GM18861 (cell line): Measurements from ENCODE around the gene NAPB.
A peak's percentile ranks its signal among the peaks of the same experiment; 100 is the strongest.

ENCODE experiments used
- ATAC-seq: cut with Tn5 transposase; IDR thresholded peaks from one replicate; pipeline ENCODE4 v1.9.1; 2021; ENCODE audit not compliant: unreplicated experiment

The NAPB gene

DNA sequence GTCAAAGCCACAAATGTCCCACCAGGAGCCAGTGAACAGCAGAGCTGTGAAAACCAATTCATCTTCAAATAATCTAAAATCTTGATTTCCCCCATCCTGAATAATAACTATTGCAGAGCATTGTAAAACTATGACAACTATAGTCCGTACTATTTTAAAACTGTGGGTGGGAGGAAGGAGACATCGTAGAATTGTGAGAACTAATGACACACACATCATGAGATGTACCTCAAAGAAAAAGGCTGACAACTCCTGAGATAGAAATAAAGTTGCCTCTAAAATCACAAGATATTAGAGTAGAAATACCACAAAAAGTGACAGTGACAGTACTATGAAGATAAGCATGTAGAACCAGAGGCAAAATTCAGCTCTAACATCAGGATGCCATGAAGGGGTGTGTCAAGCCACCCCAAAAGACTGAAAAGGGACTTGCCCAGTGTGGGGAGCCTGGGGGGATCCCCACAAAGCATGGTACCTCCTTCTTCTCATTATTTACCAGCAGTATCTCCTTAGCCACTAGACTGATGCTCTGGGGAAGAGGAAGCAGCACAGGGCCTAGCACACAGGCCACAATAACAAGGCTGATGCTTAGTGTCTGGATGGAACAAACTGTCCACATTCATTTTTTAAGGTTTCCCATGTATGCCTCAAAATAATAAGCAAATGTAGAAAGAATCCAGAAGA lies 13.4 kb downstream of the NAPB start:
- peak; percentile 81 for ATAC-seq

DNA sequence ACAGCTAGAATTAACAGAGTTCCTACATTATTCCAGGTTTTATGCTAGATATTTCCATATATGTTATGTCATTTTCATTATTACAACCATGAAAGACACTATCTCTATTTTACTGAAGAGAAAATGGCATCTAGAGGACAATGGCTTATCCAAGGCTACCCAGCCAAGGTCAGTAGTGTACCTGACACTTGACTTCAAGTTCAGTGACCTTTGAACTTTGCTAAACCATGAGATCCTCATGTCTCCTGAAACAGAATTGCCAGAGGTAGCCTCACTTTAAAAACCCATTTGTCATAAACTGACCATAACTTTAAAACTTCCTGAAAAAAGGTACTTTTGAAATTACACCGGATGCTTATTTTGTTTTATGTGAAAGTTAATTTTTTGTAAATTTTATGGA lies 14.4 kb downstream of the NAPB start:
- ATAC-seq, result no peak

DNA sequence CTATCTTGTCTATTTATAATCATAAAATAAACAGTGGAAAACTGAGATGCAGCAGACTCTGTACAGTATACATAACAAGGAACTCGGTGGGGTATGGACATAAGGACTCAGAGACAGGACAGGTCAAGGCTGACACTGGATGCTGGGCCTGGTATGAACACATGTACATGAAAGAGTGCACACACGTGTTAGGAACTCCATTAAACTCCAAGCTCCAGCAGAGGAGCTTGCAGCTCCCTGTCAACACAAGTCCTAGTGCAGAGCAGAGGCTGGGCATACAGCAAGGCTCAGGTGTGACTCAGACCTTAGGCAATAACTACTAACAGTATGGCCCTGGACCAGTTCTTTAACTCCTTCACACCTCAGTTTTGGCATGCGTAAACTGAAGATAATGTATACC lies 17.1 kb downstream of the NAPB start:
- ATAC-seq, result no peak

DNA sequence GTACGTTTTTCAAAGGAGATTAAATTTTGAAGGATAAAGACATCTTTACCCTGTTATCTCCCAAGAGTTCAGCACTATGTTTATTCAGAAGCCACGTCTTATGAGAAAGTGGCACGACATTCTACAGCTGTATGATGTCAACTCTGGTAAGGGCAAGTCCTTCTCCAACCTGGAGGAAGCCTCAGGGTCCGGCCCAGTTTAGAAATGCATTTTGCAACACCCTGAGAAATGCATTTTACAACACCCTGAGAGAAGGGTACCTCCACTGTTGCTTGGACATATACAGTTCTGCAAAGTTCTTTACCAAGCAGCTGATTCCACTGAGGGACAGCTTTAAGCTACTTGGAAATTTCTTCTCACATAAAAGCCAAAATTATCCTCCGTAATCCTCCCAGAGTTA lies 17.5 kb downstream of the NAPB start:
- ATAC-seq, result no peak

DNA sequence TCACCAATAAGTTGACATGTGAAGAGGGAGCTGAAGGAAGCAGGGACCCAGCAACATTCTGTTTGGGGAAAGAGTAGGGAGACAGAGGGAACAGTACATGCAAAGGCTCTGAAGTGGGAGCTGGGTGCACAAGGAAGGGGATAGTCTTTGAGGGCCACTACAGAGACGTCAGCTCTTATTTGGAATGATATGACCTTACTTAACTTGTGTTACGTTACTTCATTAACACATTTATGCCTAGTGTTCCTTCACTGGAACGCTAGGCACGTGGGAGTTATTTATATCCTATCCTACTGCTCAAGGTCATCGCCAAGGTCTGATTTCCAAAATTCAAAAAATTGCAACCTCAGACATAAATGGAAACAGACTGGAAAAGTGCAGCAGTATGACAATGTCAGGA lies 20.2 kb downstream of the NAPB start:
- no peak for ATAC-seq

DNA sequence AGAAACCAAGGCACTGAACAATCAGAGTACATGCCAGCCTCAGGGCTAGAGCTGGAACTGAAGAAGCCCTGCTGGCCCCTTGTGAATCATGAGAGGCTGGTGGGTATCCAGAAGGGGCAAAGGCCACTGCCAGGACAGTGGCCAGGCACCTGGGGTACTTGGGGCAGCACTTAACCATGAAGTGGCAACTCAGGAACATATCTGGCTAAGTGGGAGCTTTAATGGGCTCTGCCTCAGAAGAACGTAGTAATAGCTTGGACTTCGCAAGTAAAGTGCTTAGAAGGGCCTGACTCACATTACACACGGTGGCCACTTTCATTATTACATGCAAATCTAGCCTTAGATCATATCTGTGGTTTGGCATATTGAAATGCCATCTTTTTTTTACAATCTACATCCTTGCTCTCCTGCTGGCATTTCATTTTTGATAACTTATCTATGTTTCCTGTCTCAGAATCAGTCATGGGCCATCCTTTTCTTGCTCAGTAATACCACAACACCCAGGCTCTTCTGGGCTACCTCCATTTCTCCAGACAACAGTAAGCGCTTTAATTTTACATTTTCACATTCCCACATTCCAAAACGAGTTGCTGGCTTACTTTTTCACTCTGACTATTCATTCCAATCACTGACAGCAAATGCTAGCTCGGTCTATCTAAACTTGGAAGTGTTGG lies 21.6 kb downstream of the NAPB start:
- ATAC-seq, result peak; percentile 87

DNA sequence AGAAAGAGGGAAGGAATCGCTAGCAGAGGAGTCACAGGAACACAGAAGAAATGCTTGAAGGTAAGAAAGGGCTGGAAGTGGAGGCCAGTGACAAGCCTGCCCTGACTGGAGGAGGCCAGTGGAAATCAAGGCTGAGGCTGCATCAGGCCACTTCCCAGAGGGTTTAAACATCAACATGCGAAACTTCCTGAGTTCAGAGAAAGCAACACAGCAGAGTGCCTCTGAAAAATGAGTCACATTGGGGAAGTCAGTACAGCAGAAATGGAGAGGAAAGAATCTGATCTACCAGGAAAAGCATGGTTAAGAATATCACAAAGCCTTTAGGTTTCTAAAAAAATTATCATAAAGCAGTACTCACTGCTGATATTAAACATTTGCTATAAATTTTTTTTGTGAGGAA lies 23.3 kb downstream of the NAPB start:
- ATAC-seq, result no peak

DNA sequence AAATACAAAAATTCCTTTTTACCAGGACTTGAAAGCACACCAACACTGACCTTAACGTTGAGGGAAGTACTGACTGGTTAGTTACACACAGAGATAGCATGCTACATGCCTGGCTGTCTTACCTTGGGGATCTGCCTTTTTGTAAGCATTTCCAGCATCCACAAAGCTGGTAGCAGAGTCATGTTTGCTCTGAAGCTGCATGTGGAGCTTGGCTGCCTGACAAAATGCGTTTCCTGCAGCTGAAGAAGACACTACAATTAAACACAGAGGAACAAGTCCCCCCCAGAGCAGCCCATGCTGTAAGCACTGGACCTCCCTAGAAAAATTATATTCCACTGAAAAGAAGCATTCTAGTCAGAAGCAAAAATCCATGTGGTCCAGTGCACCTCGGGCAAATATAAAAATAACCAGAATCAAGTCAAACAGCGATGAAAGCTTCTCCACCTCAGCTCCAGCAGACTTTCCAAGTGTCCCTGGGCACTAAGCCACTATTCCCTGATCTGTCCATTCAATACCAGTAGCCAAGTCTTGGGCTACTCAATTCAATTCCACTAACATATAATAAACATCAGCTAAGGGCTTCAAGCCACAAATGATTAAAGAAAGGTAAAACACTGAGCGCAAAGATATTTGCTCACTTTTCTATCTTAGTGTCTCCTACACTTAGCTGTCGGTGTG lies 24.2 kb downstream of the NAPB start:
- no peak for ATAC-seq

DNA sequence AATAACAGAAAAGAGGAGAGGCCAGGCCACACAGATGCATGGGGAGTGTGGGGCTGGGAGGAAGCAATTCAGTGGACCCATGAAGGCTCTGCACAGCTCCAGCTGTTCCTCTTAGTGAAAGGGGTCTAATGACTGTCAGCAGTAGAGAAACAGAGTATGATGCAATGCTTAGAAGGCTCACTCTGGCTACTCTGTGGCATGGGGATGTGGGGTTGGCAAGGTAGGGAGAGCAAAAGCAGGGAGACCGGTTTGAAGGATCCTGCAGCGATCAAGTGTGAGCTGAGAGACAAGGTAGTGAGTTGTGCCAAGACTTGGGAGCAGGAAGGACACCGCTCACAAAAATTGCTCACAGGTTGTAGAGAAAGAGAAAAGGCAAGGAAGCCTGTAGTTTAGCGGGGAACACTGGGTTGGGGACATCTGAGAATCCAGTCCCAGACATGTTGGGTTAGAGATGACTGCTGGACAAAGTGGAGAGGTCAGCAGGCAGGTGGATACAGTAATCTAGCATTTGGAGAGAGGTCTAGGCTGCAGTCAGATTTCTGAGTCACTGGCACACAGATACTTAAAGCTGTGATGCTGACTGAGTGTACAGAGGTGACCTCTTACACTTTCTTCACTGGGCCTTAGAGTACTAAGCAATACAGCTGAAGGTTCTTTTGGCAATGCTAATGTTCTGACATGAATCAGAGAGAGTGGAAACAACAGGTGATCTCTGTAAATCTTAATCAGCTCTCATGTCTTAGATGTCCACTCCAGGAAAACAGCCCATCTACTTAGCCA lies 27.1 kb downstream of the NAPB start:
- ATAC-seq, result no peak

DNA sequence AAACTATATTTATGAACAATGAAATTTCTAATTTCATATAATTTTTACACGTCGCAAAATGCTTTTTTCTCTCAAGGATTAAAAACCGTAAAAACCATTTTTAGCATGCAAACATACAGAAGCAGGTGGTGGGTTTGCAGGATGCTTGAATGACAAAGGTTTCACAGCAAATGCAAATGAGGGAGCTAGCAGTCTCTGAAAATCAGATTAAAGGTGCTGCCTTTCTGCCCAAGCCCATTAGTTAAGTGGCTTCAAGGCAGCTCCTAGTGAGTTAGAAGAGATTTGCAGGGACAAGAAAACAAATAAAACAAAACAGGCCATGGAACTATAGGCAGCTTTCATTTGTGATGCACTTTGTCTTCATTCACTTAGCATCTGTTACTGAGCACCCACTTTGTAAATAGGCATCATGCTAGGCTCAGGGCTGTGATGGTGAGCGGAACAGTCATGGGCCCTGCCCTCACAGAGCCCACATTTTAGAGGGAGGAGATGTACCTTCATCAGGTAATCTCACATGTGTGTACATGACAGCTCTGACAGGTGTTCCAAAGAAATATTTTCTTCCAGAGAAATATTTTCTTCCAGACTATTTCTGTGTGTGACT lies 29.5 kb downstream of the NAPB start:
- peak; percentile 49 for ATAC-seq

DNA sequence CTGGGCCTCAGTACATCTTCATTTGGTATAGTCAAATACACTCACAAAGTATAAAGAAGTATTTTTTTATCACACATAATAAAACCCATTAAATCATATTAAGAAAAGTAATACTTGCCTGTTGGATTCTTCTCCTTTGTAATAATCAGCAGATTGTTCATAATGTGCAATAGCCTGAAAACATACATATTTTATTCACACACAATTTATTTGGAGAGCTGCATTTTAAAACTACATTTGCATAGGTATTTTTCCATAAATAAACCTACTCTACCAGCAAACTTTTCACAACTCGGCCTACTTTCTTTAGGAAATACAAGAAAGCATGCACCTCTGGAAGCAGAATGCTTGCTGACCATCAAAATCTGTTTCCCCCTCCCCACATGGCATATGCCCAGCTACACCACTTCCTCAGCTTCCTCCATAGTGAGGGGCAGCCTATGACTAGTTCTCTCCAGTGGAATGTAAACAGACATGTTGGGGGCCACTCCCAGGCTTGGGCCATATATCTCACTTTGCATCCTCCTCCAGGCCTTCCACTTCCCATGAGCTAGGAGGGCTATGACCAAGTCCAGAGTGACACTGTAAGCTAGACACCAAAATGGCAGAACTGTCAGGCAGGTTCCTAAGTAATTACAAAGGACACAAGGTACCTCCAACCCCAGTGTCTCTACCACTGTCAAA lies 31.1 kb downstream of the NAPB start:
- no peak for ATAC-seq

DNA sequence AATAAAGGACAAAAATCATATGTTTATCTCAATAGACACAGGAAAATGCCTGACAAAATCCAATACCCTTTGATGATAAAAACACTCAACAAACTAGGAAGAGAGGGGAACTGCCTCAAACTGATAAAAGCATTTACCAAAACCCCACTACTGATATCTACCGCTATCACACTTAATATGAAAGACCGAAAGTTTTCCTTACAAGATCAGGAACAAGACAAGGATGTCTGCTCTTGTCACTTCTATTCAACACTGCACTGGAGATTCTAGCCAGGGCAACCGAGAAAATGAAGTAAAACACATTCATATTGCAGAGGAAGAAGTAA lies 34.2 kb downstream of the NAPB start:
- ATAC-seq, result no peak

DNA sequence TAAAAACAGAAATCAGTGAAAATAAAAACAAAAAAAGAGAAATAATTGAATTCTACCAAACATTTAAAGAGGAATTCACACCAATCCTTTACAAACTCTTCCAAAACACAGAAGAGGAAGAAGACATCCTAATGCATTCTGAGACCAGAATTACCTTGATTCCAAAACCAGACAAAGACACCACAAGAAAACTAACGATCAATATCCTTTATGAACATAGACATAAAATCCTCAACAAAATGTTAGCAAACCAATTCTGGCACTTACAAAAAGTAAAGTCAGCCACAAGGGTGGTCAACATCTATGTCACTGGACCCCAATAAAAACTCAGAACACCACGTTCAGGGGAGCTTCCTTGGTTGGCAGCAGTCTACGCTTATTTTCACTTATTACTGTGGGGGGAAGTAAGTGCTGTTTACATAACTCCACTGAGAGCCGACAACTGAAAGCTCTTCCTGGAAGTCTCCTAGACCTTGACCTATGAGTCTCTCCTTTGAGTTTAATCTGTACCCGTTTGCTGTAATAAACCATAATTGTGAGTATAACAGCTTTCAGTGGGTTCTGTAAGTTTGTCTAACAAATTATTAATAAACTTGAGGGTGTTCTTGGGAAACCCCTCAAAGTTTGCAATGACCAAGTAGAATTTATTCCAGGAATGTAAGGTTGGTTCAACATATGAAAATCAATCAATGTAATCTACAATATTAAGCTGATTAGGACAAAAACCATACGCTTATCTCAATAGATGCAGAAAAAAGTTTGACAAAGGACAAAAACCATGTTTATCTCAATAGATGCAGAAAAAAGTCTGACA lies 34.8 kb downstream of the NAPB start:
- ATAC-seq, result no peak

DNA sequence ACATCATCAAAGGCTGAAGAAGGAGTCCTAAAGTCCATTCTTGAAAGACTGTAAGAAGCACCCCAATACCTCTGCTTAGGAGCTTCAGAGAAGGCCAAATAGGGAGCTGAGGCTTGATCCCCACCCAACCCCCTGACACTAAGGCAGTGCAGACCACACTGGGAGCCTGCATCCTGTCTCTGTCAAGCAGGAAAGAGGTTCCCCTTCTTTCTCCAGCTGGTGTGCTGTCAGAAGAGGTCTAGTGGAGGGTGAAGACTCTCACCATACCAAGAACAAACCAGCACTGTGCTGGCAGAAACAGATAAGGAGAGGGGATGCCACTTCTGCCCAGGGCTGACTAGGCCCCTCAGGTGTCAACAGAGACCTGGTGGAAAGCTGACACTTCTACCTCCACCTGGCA lies 39.4 kb downstream of the NAPB start:
- no peak for ATAC-seq

DNA sequence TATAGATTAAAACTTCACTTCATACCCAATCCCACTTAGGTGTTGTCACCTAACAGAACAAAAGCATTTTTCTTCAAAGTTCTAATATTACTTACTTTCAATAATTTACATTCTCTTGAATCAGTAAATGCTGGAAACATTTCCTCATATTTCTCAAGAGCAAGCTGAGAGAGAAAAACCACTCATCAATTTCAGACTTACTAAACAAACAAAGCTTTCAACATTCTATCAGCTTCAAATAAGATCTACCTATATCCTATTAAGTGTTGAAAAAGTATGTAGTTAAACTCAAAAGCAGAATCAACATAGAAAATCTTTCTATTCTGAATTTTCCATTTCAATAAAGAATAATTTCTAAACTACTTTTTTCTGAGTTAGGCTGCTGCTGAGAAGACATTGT lies 41.5 kb downstream of the NAPB start:
- ATAC-seq, result no peak

DNA sequence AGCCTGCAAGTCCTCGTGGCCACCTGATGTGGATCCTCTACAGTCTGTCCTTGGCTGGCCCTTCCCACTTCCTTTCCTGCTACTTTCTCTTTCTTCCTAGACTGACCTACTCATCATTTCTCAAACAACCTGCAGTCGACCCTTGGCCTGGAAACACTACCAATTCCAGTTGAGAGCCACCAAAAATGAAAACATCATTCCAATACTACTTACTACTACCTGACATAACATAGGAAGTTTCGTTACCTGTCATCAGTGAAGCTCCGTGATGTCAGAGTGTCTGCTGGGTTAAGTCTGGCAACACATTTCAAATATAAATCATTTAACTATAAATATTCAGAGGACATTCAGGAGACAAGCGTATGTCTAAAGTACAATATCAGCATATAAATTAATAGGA lies 45.5 kb downstream of the NAPB start:
- ATAC-seq, result no peak

DNA sequence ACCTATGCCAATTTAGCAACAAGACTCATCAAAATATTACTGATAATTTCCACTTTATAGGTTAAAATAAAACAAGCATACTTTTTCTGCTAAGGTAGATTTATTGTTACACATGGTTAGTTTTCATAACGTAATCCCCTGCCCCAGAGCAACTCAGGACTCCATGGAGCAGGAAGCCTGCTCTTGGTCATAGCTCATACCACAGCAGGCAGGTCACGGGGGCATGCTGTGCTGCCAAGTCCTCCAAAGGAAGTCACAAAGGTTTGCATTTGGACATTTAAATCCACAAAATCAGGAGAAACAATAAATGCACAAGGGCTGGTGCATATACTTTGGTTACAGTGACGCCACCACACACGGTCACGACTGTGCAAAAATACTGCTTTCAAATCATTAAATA lies 46.8 kb downstream of the NAPB start:
- ATAC-seq, result no peak

DNA sequence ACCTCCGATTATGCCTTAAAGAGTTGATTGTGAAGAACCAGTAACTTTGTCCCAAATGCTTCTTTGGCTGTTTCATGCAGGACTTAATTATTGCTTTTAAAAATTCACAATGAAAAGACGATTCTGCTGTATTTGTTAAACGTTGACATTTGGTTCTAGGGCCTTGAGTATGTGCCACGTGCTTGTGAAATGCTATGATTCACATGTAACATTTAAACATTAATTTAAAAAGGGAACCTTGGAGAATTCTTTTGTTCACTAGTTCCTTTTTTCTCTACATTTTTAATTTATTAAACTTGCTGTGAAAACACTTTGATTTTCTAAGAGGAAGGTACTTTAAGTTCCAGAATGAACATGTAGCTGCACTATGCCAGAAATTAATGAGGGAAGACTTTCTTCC lies 49.8 kb downstream of the NAPB start:
- ATAC-seq, result no peak

DNA sequence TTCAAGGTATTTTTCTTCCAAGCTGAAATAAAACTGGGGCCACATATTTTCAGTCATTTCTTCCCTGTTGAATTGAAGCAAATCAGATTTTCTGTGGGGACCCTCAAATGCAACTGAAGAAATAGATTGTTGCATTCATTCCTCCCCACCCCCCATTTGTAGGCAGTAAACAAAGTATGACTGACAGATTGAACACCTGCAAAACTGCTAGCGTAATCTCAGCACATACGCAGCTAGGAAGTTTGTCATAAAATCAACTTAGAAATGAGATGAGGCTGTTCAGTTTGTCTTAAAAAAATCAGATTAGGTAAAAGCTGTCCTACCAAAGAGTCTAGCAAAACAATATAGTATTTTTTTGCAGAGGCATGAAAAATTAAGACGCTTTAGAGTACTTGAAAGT lies 50.4 kb downstream of the NAPB start:
- no peak for ATAC-seq

DNA sequence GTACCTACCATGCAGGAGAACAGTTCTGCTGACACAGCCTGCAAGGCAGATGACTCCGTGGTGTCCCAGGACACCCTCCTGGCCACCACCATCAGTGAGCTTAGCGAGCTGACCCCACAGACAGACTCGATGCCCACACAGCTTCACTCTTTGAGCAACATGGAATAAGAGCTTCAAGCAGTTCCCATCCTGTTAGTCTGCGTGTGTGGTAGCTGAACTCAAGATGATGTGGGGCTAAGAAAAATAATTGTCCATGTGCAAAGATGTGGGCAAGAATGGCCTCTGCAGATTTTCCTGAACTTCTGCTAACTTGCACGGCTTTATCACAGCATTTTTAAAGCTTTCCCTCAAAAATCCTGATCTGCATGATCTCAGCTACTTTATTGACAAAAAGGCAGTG lies 51.0 kb downstream of the NAPB start:
- no peak for ATAC-seq
